ENCODE measurements around the gene RNF144B. TPM values are rescaled to one million over a fixed set of nuclear protein-coding genes. Genes with fewer than 3 reads are reported as not detected.

Gene RNF144B
- total and polyA plus RNA-seq, 8 donors, result 1.7 to 81.7 (median 5.1) TPM

DNA sequence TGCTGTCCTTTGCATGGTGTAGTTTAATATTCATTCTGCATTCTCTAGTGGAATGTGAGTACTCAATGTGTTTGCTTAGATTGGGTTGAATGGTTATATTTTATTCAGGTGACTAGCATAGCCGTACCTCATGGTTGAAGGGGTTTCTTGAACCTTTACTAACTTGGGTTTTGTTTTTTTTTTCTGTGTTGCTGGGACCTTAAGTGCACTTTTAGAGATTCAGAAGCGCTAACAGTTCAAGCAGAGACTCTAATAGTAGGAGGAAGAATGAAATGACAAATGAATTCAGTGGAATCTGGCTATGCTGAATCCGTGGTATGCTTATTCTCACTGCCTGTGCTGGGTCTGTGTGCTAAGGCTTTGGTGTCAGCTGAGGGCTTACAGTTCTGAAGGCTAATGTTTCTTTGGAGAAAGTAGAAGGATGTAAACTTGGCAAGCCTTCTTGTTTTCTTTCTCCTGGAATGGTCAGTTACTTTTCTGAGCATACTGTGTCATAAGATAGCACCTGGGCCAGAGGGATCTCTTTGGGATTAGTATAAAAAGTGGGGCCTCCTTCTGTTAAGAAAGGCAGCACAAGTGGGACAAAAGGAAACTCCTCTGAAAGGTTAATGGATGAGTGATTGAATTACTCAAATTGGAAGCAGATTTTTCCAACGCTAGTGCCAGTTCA lies 28.7 kb downstream of the RNF144B start:
- peaks cover 0 to 19% (median 10%) of the 10 kb centered on the region in 4 donors for H3K4me1 ChIP-seq
- H3K4me3 ChIP-seq, result no peak overlapping the region
- intact Hi-C loops (cut with DNase I; ENCODE audit: low total_unique reads), result no loop called here
- no peaks in the 10 kb centered on the region for H3K27me3 ChIP-seq
- H3K27ac ChIP-seq, result peak overlapping the region in 2 of 5 donors; percentile 3 to 40
- WGBS, 5 donors, result 55 to 77% (median 70%) methylated on average over 4 of the region's 4 CpGs
- DNase-seq, result peak in 1 of 2 donors; percentile 42
- H3K36me3 ChIP-seq, result no peaks in the 10 kb centered on the region
- H3K9me3 ChIP-seq, result no peaks in the 10 kb centered on the region
- TF ChIP-seq, protein P1, sequence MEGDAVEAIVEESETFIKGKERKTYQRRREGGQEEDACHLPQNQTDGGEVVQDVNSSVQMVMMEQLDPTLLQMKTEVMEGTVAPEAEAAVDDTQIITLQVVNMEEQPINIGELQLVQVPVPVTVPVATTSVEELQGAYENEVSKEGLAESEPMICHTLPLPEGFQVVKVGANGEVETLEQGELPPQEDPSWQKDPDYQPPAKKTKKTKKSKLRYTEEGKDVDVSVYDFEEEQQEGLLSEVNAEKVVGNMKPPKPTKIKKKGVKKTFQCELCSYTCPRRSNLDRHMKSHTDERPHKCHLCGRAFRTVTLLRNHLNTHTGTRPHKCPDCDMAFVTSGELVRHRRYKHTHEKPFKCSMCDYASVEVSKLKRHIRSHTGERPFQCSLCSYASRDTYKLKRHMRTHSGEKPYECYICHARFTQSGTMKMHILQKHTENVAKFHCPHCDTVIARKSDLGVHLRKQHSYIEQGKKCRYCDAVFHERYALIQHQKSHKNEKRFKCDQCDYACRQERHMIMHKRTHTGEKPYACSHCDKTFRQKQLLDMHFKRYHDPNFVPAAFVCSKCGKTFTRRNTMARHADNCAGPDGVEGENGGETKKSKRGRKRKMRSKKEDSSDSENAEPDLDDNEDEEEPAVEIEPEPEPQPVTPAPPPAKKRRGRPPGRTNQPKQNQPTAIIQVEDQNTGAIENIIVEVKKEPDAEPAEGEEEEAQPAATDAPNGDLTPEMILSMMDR (IDR thresholded peaks at IDR 0.05), result no peak
- peak in 2 of 3 donors; percentile 10 to 37 for TF ChIP-seq POLR2AphosphoS5 (IDR thresholded peaks at IDR 0.05)

DNA sequence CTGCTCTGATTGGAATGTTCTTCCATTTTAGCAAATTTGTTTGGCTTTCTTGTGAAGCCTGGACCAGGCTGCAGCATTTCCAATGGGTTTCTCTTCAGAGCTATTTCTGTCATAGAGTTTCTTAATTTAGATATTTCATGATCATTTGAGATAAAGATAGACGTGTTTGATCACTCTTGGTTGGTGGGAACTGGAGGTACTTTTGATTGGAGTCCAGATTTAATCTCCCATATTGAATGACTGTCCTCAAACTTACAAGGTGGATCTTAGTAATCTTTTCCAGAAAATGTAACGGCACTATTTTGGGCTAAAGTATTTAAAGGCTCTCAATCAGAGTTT lies 29.2 kb downstream of the RNF144B start:
- H3K27me3 ChIP-seq, result no peaks in the 10 kb centered on the region
- peaks cover 0 to 19% (median 10%) of the 10 kb centered on the region in 4 donors for H3K4me1 ChIP-seq
- H3K4me3 ChIP-seq, result no peak overlapping the region
- WGBS, 5 donors, result 53 to 77% (median 72%) methylated on average over 2 of the region's 2 CpGs
- intact Hi-C loops (cut with DNase I; ENCODE audit: low total_unique reads), result no loop called here
- peak overlapping the region in 2 of 5 donors; percentile 3 to 40 for H3K27ac ChIP-seq
- DNase-seq, result no peak
- H3K9me3 ChIP-seq, result no peaks in the 10 kb centered on the region
- no peak for TF ChIP-seq EP300 (IDR thresholded peaks at IDR 0.05)
- TF ChIP-seq, protein P1 (IDR thresholded peaks at IDR 0.05), result no peak
- no peak for TF ChIP-seq POLR2A (IDR thresholded peaks at IDR 0.05)
- H3K36me3 ChIP-seq, result no peaks in the 10 kb centered on the region

DNA sequence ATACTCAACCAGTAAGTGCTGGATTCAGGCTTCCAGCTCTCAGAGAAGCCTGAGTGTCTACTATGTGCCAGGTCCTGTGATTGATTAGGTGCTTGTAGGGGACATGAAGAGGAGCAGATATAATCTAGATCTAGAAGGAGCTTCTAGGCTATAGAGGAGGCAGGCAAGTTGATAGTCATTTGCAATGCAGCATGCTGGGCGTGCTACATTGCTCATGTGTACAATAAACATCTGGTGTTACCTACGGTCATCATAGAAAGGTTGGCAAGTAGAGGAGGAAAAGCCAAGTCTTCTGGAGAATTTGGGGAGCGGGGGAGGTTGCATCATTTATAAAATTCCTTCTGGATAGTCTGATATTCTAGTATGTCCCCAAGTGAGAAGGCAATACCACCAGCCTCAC lies 33.2 kb downstream of the RNF144B start:
- Histone ChIP-seq H3K4me1 (peaks cover 5 to 10% (median 8%) of the 10 kb centered on the region in 4 donors), H3K36me3 (no peaks in the 10 kb centered on the region), H3K9me3 (no peaks in the 10 kb centered on the region), H3K27me3 (no peaks in the 10 kb centered on the region), H3K4me3 (no peak overlapping the region), H3K27ac (no peak overlapping the region)
- TF ChIP-seq POLR2A (IDR thresholded peaks at IDR 0.05) (no peak), EP300 (IDR thresholded peaks at IDR 0.05) (no peak), POLR2AphosphoS5 (IDR thresholded peaks at IDR 0.05) (no peak)
- TF ChIP-seq, protein P1 (IDR thresholded peaks at IDR 0.05), result no peak
- WGBS, 5 donors, result 75 to 90% (median 87%) methylated on average over 3 of the region's 3 CpGs
- intact Hi-C loops (cut with DNase I; ENCODE audit: low total_unique reads), result no loop called here
- DNase-seq, result no peak

DNA sequence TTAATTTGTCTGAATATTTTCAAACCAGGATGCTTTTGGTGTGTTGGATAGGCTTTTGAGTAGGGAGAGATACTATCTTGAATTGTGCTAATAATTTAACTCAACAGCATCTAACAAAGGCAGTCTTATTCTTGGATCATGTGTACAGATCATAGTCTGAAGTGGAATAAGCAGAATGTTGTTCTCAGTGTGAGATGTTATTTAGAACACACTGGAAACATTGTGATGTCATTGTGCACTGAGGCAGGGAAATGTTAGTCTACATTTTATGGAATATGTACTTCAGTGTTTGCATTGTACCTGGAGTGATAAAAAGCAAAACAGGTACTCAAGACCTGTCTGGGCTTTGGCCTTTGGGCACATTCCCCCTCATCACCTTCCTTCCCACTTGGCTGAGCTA lies 35.0 kb downstream of the RNF144B start:
- DNase-seq, result no peak
- H3K27ac ChIP-seq, result no peak overlapping the region
- H3K4me3 ChIP-seq, result no peak overlapping the region
- intact Hi-C loops (cut with DNase I; ENCODE audit: low total_unique reads), result no loop called here
- no peaks in the 10 kb centered on the region for H3K9me3 ChIP-seq
- TF ChIP-seq, protein P1 (IDR thresholded peaks at IDR 0.05), result no peak
- TF ChIP-seq EP300 (IDR thresholded peaks at IDR 0.05) (no peak), POLR2AphosphoS5 (IDR thresholded peaks at IDR 0.05) (no peak), POLR2A (IDR thresholded peaks at IDR 0.05) (no peak)
- H3K4me1 ChIP-seq, result peaks cover 0 to 6% (median 0%) of the 10 kb centered on the region in 4 donors
- H3K27me3 ChIP-seq, result no peaks in the 10 kb centered on the region
- no peaks in the 10 kb centered on the region for H3K36me3 ChIP-seq

Measured in stomach (tissue), 9 donors.